Choroid plexus epithelial cell (primary cell): Measurements from ENCODE around the gene C5orf15.

Source experiments
- DNase-seq: peaks from one replicate; pipeline ENCODE4 v3.0.0-alpha.2; 2010; ENCODE audit warnings: low read depth
- H3K4me3 ChIP-seq: 2 replicates; pipeline ENCODE4 v1.5.1; 2011; ENCODE audit warnings: low read depth, mild to moderate bottlenecking, control low read depth, low read length, moderate library complexity
- CTCF ChIP-seq: conservative IDR thresholded peaks from 2 replicates; pipeline ENCODE4 v1.5.1; 2011; ENCODE audit warnings: low read depth, mild to moderate bottlenecking, control low read depth, inconsistent platforms, low read length, moderate library complexity

C5orf15 gene

GRCh38 chr5:133968204-133968980 lies at the start of gene C5orf15:
C5orf15 (minus strand) TSS chr5:133968625; CDS start chr5:133968584, 41 bp downstream.
- peak within 1 kb of the TSS; percentile 98 for H3K4me3 ChIP-seq
- peak; percentile 98 for DNase-seq
- peak; percentile 38 for TF ChIP-seq CTCF

- H3K4me3 ChIP-seq: no peak overlapping the region
- no peak for TF ChIP-seq CTCF
- no peak for DNase-seq
Observed at GRCh38 chr5:134008266-134008749, 39.9 kb upstream of the C5orf15 start.

GRCh38 chr5:134007581-134008265 lies 39.3 kb upstream of the C5orf15 start:
- TF ChIP-seq CTCF: no peak

GRCh38 chr5:134006115-134006514 lies 37.7 kb upstream of the C5orf15 start:
- no peak for TF ChIP-seq CTCF
- DNase-seq: no peak
- peak overlapping the region; percentile 85 for H3K4me3 ChIP-seq

More at GRCh38 chr5:134007581-134008265, 39.3 kb upstream of the C5orf15 start:
- peak; percentile 39 for DNase-seq
- no peak overlapping the region for H3K4me3 ChIP-seq

- TF ChIP-seq CTCF: no peak
- DNase-seq: peak; percentile 18
- peak overlapping the region; percentile 85 for H3K4me3 ChIP-seq
Observed at GRCh38 chr5:134005417-134006061, 37.1 kb upstream of the C5orf15 start.

- TF ChIP-seq CTCF: no peak
- peak within 1 kb of the TSS; percentile 85 for H3K4me3 ChIP-seq
Observed at GRCh38 chr5:134004626-134005416, 36.4 kb upstream of the C5orf15 start, which contains the start of gene VDAC1. VDAC1 (minus strand) TSS chr5:134004975; CDS start chr5:133993012, 11,963 bp downstream.

More at GRCh38 chr5:134004626-134005416, 36.4 kb upstream of the C5orf15 start, which contains the start of gene VDAC1:
- DNase-seq: peak; percentile 86
